ENCODE measurements around the gene SYTL3. TPM values are rescaled to one million over a fixed set of nuclear protein-coding genes. Genes with fewer than 3 reads are reported as not detected.

The SYTL3 gene
- total RNA-seq, 1 experiment from 2014 or later: 1.8 TPM

GRCh38 chr6:158793432-158793831, 143.6 kb downstream of the SYTL3 start:
- H3K9me2 ChIP-seq (replicated peaks; ENCODE audit: low read length): no peaks in the 10 kb centered on the region
- H3K9ac ChIP-seq (ENCODE audit: low read length): no peak overlapping the region
- H3K27ac ChIP-seq (ENCODE audit: low read length): no peak overlapping the region
- TF ChIP-seq, protein P1, sequence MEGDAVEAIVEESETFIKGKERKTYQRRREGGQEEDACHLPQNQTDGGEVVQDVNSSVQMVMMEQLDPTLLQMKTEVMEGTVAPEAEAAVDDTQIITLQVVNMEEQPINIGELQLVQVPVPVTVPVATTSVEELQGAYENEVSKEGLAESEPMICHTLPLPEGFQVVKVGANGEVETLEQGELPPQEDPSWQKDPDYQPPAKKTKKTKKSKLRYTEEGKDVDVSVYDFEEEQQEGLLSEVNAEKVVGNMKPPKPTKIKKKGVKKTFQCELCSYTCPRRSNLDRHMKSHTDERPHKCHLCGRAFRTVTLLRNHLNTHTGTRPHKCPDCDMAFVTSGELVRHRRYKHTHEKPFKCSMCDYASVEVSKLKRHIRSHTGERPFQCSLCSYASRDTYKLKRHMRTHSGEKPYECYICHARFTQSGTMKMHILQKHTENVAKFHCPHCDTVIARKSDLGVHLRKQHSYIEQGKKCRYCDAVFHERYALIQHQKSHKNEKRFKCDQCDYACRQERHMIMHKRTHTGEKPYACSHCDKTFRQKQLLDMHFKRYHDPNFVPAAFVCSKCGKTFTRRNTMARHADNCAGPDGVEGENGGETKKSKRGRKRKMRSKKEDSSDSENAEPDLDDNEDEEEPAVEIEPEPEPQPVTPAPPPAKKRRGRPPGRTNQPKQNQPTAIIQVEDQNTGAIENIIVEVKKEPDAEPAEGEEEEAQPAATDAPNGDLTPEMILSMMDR (conservative IDR thresholded peaks at IDR 0.05; ENCODE audit: low read depth, low read length): peak; percentile 50
- TF ChIP-seq EZH2phosphoT487 (IDR thresholded peaks at IDR 0.05; ENCODE audit: borderline replicate concordance, low read length): no peak
- H3K79me2 ChIP-seq (ENCODE audit: low read length): peaks cover 99% of the 10 kb centered on the region
- intact Hi-C loops (cut with micrococcal nuclease): loop anchor here (1.0 to 10.0 kb wide), 2 partner anchors 89 to 179 kb away; no protein-coding TSS in a partner anchor
- DNase-seq: peak; percentile 57
- no peak overlapping the region for H3K4me3 ChIP-seq (ENCODE audit: low read length)
- peak; percentile 87 for ATAC-seq
- H3K27me3 ChIP-seq (ENCODE audit: low read length): no peaks in the 10 kb centered on the region
- H3K9me3 ChIP-seq (ENCODE audit: low read length): no peaks in the 10 kb centered on the region
- POLR2A ChIA-PET (ENCODE audit: unreplicated experiment): no interaction called here
- H3K4me1 ChIP-seq (ENCODE audit: insufficient read depth, low read length): no peaks in the 10 kb centered on the region
- no peak overlapping the region for H3K4me2 ChIP-seq (ENCODE audit: low read length)
- peaks cover 90% of the 10 kb centered on the region for H4K20me1 ChIP-seq (ENCODE audit: low read length)
- no peaks in the 10 kb centered on the region for H3F3A ChIP-seq (ENCODE audit: low read length, unreplicated experiment)
- H3K36me3 ChIP-seq (ENCODE audit: low read depth, low read length): peaks cover 37% of the 10 kb centered on the region
- CTCF ChIA-PET: interaction anchor here (1.0 kb wide), 1 partner anchor 206 kb away, joined by 3 read pairs; the partner anchor contains the start of gene RSPH3
- no TSS peak for BruUV-seq (replicated peaks)
- no peak overlapping the region for H2AFZ ChIP-seq (ENCODE audit: low read length)

DNA sequence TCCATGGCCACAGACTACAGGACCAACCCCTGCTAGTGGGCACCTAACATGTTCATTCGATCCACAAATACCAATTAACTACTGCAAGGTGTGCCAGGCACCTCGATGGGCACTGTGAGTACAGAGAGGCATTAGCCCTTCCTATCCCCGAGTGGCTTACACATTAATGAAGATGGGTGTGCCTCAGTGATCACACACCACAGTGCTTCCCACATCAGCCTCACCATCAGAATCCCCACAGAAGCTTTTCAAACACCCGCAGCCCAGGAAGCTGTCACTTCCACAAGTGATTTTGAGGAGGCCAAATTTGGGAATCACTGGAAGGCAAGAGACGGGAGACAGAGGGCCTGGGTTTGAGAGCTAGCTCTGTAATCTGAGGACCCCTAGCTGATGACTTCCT, 145.7 kb downstream of the SYTL3 start:
- Histone ChIP-seq H3K27ac (ENCODE audit: low read length) (no peak overlapping the region), H3K9me2 (replicated peaks; ENCODE audit: low read length) (no peaks in the 10 kb centered on the region), H3K4me1 (ENCODE audit: insufficient read depth, low read length) (peaks cover 18% of the 10 kb centered on the region), H3F3A (ENCODE audit: low read length, unreplicated experiment) (no peaks in the 10 kb centered on the region), H3K4me3 (ENCODE audit: low read length) (no peak overlapping the region), H3K36me3 (ENCODE audit: low read depth, low read length) (peaks cover 27% of the 10 kb centered on the region), H2AFZ (ENCODE audit: low read length) (no peak overlapping the region), H4K20me1 (ENCODE audit: low read length) (peaks cover 93% of the 10 kb centered on the region), H3K27me3 (ENCODE audit: low read length) (no peaks in the 10 kb centered on the region), H3K79me2 (ENCODE audit: low read length) (peaks cover 100% of the 10 kb centered on the region), H3K9me3 (ENCODE audit: low read length) (no peaks in the 10 kb centered on the region), H3K4me2 (ENCODE audit: low read length) (no peak overlapping the region), H3K9ac (ENCODE audit: low read length) (no peak overlapping the region)
- TF ChIP-seq, protein P1 (conservative IDR thresholded peaks at IDR 0.05; ENCODE audit: low read depth, low read length): no peak
- TF ChIP-seq EZH2 (IDR thresholded peaks at IDR 0.05; ENCODE audit: low read length, unreplicated experiment) (no peak), EZH2phosphoT487 (IDR thresholded peaks at IDR 0.05; ENCODE audit: borderline replicate concordance, low read length) (no peak)
- POLR2A ChIA-PET (ENCODE audit: unreplicated experiment): no interaction called here
- ATAC-seq: no peak
- CTCF ChIA-PET: interaction anchor here (0.6 to 0.7 kb wide), 2 partner anchors 8 to 176 kb away, joined by 3 read pairs; no protein-coding TSS in a partner anchor
- no peak for DNase-seq
- intact Hi-C loops (cut with micrococcal nuclease): loop anchor here (10.0 kb wide), 1 partner anchor 91 kb away; no protein-coding TSS in a partner anchor
- BruUV-seq (replicated peaks): no TSS peak

- intact Hi-C loops (cut with micrococcal nuclease): loop anchor here (10.0 kb wide), 1 partner anchor 92 kb away; no protein-coding TSS in a partner anchor
- CTCF ChIA-PET: no interaction called here
- H3K27ac ChIP-seq (ENCODE audit: low read length): no peak overlapping the region
- no peak for DNase-seq
- H3K9ac ChIP-seq (ENCODE audit: low read length): no peak overlapping the region
- no peaks in the 10 kb centered on the region for H3K9me2 ChIP-seq (replicated peaks; ENCODE audit: low read length)
- peaks cover 26% of the 10 kb centered on the region for H3K4me1 ChIP-seq (ENCODE audit: insufficient read depth, low read length)
- TF ChIP-seq, protein P1 (conservative IDR thresholded peaks at IDR 0.05; ENCODE audit: low read depth, low read length): no peak
- TF ChIP-seq EZH2 (IDR thresholded peaks at IDR 0.05; ENCODE audit: low read length, unreplicated experiment) (no peak), EZH2phosphoT487 (IDR thresholded peaks at IDR 0.05; ENCODE audit: borderline replicate concordance, low read length) (no peak)
- peaks cover 100% of the 10 kb centered on the region for H3K79me2 ChIP-seq (ENCODE audit: low read length)
- peaks cover 29% of the 10 kb centered on the region for H3K36me3 ChIP-seq (ENCODE audit: low read depth, low read length)
- ATAC-seq: no peak
- peaks cover 93% of the 10 kb centered on the region for H4K20me1 ChIP-seq (ENCODE audit: low read length)
- POLR2A ChIA-PET (ENCODE audit: unreplicated experiment): no interaction called here
- BruUV-seq (replicated peaks): no TSS peak
- H3K27me3 ChIP-seq (ENCODE audit: low read length): no peaks in the 10 kb centered on the region
- no peaks in the 10 kb centered on the region for H3F3A ChIP-seq (ENCODE audit: low read length, unreplicated experiment)
- H3K4me3 ChIP-seq (ENCODE audit: low read length): no peak overlapping the region
- H3K9me3 ChIP-seq (ENCODE audit: low read length): no peaks in the 10 kb centered on the region
- no peak overlapping the region for H2AFZ ChIP-seq (ENCODE audit: low read length)
- no peak overlapping the region for H3K4me2 ChIP-seq (ENCODE audit: low read length)
Measured at GRCh38 chr6:158796353-158796752, 146.5 kb downstream of the SYTL3 start.

Data from PC-3 (cell line).